ENCODE data around the gene MARCKS.

Gene MARCKS

DNA sequence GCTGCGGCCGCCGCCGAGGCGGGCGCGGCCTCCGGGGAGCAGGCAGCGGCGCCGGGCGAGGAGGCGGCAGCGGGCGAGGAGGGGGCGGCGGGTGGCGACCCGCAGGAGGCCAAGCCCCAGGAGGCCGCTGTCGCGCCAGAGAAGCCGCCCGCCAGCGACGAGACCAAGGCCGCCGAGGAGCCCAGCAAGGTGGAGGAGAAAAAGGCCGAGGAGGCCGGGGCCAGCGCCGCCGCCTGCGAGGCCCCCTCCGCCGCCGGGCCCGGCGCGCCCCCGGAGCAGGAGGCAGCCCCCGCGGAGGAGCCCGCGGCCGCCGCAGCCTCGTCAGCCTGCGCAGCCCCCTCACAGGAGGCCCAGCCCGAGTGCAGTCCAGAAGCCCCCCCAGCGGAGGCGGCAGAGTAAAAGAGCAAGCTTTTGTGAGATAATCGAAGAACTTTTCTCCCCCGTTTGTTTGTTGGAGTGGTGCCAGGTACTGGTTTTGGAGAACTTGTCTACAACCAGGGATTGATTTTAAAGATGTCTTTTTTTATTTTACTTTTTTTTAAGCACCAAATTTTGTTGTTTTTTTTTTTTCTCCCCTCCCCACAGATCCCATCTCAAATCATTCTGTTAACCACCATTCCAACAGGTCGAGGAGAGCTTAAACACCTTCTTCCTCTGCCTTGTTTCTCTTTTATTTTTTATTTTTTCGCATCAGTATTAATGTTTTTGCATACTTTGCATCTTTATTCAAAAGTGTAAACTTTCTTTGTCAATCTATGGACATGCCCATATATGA lies 3.2 kb downstream of the MARCKS start:
- Mint-ChIP-seq H3K4me1 (no peaks in the 10 kb centered on the region), H3K27ac (no peak overlapping the region)

DNA sequence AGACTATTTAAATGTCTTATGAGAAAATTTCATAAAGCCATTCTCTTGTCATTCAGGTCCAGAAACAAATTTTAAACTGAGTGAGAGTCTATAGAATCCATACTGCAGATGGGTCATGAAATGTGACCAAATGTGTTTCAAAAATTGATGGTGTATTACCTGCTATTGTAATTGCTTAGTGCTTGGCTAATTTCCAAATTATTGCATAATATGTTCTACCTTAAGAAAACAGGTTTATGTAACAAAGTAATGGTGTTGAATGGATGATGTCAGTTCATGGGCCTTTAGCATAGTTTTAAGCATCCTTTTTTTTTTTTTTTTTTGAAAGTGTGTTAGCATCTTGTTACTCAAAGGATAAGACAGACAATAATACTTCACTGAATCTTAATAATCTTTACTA lies 5.0 kb downstream of the MARCKS start:
- Mint-ChIP-seq H3K27ac (no peak overlapping the region), H3K27me3 (peaks cover 8% of the 10 kb centered on the region), H3K4me3 (no peak overlapping the region), H3K4me1 (no peaks in the 10 kb centered on the region), H3K9me3 (no peaks in the 10 kb centered on the region)
- DNase-seq = no peak
- no peak for ATAC-seq

More for the DNA sequence above, 3.2 kb downstream of the MARCKS start:
- ATAC-seq (no peak), DNase-seq (no peak)
- Mint-ChIP-seq H3K4me3 (peak overlapping the region; percentile 1 to 40), H3K9me3 (no peaks in the 10 kb centered on the region), H3K27me3 (peaks cover 8% of the 10 kb centered on the region)

DNA sequence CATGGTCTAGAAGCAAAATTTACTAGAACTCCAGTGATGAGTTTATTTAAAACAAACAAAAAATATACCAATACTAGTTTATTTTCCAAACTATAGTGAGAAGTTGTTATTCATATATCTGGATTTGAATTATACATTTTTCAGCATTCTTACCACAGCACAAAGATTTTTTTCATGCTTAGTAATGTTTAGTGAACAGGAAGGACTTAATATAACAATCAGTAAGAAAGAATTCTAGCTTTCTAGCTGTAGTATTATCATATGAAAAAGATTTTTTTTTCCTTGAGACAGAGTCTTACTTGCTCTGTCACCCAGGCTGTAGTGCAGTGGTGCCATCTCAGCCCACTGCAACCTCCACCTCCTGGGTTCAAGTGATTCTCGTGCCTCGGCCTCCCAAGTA lies 13.8 kb downstream of the MARCKS start:
- H3K9me3 Mint-ChIP-seq = no peaks in the 10 kb centered on the region
- DNase-seq = no peak
- H3K4me1 Mint-ChIP-seq = peaks cover 7% of the 10 kb centered on the region
- no peak overlapping the region for H3K27ac Mint-ChIP-seq
- no peak overlapping the region for H3K4me3 Mint-ChIP-seq
- ATAC-seq = no peak
- H3K27me3 Mint-ChIP-seq = peaks cover 24% of the 10 kb centered on the region

DNA sequence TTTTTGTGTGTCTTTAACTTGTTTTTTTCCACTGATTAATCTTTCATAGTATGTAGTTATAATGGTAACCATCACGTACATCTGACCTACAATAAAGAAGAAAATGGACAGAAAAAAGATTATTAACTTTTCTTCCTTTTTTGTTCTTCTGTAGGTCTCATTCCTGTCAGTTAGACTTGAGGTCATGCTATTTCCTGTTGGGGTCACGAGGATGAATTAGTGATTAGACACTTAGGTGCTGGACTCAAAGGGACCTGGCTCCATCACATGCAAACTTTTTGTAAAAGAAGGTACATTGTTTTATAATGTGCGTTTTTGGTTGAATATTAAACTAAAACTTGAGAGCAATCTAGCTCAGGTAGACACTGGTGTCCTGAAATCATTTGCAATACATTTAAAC lies 14.8 kb downstream of the MARCKS start:
- peaks cover 24% of the 10 kb centered on the region for H3K27me3 Mint-ChIP-seq
- H3K4me1 Mint-ChIP-seq = peaks cover 7% of the 10 kb centered on the region
- no peak overlapping the region for H3K4me3 Mint-ChIP-seq
- no peak overlapping the region for H3K27ac Mint-ChIP-seq
- DNase-seq = no peak
- ATAC-seq = no peak
- H3K9me3 Mint-ChIP-seq = no peaks in the 10 kb centered on the region

DNA sequence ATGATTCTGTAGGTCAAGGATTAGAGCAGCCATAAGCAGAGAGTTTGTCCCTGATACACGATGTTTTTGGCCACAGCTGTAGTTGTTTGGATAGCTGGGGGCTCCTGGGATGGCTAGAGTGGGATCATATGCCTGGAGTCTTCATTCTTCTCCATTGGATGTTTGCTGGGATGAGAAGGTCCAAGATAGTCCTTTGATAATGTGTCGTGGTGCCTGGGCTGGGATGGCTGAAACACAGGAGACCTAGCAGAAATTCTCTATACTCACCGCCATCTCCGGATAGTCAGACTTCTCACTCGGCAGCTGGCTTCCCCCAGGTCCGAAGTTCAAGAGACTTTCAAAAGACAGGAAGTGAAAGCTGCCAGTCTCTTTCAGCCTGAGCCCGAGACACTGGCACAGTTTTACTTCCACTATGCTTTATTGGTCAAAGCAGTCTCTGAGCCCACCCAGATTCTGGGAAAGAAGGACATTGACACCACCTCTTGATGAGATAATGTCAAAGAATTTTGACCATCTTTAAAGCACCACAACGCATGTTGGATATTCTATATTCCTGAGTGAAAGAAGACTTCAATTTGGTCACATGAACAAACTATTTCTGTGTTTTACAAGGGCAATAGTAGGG lies 16.0 kb downstream of the MARCKS start:
- H3K4me3 Mint-ChIP-seq = no peak overlapping the region
- no peaks in the 10 kb centered on the region for H3K9me3 Mint-ChIP-seq
- peaks cover 7% of the 10 kb centered on the region for H3K4me1 Mint-ChIP-seq
- DNase-seq (no peak), ATAC-seq (peak; percentile 59)
- H3K27ac Mint-ChIP-seq = no peak overlapping the region
- peaks cover 25% of the 10 kb centered on the region for H3K27me3 Mint-ChIP-seq

DNA sequence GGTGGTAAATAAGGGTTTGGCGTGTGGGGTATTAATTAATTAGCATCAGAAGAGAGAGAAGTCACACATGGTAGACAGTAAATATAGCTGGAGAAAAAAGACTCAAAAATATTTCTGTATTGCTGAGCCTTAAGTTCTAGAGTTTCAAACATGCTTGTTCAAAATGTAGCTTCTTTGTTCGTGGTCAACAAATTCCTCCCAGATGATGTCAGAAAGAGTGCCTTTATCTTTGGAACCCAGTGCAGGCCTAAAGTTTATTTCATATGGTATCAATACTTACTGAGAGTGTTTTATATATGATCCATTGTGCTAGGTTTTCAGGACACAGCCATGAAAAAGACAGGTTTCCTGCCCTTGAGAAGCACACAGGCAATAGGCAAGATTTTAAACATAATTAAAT lies 18.3 kb downstream of the MARCKS start:
- Mint-ChIP-seq H3K27me3 (peaks cover 23% of the 10 kb centered on the region), H3K27ac (no peak overlapping the region), H3K4me3 (no peak overlapping the region), H3K4me1 (peaks cover 7% of the 10 kb centered on the region), H3K9me3 (no peaks in the 10 kb centered on the region)
- no peak for ATAC-seq
- no peak for DNase-seq

DNA sequence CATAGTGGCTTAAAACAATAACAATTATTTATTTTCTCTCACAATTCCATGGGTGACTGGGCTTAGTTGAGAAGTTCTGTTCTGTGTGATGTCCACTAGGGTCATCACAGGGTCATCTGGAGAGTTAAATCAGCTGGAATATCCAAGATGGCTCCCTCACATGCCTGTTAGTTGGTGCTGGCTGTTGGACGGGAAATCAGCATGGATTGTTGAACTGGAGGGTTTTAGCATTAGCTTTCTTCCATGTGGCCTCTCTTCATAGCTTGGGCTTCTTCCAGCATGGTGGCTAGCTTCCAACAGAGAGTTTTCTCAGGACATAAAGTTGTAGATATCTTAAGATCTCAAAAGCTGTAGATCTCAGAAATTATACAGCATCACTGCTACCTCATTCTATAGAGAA lies 19.6 kb downstream of the MARCKS start:
- ATAC-seq (no peak), DNase-seq (no peak)
- H3K27ac Mint-ChIP-seq = no peak overlapping the region
- peaks cover 7% of the 10 kb centered on the region for H3K4me1 Mint-ChIP-seq
- peaks cover 33% of the 10 kb centered on the region for H3K27me3 Mint-ChIP-seq
- H3K9me3 Mint-ChIP-seq = no peaks in the 10 kb centered on the region
- no peak overlapping the region for H3K4me3 Mint-ChIP-seq

DNA sequence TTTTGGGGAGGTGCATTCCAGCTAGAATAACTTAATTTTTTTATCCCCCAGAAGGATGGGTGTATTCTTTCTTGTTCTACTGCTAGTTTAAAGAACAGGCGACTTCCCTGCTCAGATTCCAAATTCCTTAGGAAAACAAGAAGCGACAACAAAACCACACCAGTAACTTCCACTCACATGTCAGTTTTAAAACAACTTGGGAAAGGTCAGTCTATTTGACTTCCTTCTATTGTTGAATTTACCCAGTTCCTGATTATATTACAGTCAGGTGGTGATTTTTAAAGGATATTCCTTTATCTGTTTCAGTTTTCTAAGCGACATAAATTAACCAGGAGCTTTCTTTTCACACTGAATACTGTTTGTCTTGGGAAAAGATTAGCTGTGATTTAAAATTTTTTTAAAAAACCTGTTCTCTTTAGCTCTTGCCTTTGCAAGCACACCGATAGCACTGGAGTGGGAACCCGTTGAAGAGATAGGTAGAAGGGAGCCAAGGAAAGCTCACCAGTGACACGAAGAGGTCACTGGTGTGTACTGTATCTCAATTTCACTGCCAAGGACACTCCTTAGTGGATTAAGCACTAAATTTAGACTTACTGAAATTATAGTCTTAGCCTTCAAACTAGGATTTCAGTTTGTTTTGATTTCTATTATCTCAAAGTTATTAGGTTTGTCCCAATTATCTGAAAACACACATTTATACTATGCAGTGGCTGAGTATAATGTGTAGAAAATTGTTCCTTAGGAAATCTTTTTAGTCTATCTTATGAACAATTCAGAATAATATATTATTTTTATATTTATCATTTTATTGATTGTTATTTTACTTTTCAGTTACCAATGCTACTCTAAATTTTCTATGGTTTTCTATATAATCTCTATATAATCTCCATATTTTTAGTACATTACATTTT lies 22.3 kb downstream of the MARCKS start:
- H3K27ac Mint-ChIP-seq = no peak overlapping the region
- peak in 1 of 2 donors; percentile 12 for DNase-seq

DNA sequence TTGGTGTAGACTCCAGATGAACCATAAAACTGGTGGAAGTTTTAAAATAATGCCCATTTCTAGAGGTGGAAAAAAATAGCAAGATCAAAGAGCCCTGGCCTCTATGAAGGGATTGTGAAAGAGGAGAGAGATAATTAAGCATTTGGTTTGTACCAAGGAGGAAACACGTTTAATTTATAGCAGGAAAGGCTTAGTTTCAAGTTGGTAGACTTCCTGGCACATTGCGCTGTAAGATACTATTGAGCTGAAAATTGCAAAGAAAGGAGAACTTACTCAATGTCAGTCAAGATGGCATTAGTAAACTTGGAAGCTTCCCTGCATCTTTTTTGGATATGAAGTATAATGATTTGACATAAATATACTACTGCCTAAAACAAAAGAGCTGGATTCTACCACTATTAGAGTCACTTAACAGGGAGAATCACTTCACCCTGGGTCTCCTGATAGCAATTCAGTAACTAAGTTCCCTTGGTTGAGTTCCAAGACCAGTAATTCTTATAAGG lies 24.4 kb downstream of the MARCKS start:
- no peak overlapping the region for H3K27ac Mint-ChIP-seq
- no peaks in the 10 kb centered on the region for H3K9me3 Mint-ChIP-seq
- no peaks in the 10 kb centered on the region for H3K4me1 Mint-ChIP-seq
- no peak for ATAC-seq
- no peak overlapping the region for H3K4me3 Mint-ChIP-seq
- no peak for DNase-seq
- H3K27me3 Mint-ChIP-seq = peaks cover 26% of the 10 kb centered on the region

More for the DNA sequence above, 22.3 kb downstream of the MARCKS start:
- Mint-ChIP-seq H3K4me1 (no peaks in the 10 kb centered on the region), H3K9me3 (no peaks in the 10 kb centered on the region), H3K27me3 (peaks cover 26% of the 10 kb centered on the region), H3K4me3 (no peak overlapping the region)
- ATAC-seq = peak; percentile 90

DNA sequence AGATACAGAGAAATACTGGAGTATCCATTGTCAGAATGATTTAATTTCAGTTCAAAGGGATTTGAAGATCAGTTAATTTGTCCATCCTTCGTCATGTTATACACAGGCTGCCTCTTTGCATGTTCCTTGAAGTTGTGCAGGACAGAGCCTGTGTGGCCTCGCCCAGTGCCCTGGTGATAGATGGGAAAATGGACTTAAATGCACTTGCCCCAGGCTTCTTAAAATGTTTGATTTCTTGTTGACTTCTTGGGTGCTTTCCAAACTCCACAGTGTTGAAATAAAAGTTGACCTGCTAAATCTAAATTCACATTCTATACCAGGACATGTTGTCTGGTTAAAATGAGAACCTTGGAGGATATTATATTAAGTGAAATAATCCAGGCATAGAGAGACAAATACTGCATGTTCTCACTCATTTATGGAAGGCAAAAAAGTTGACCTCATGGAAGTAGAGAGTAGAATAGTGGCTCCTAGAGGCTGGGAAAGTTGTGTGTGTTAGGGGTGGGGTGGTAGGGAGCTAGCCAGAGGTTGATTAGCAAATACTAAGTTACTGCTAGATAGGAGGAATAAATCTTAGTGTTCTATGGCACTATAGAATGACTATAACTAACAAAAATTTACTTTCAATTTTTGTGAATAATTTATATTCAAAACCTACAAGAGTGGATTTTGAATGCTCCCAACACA lies 25.3 kb downstream of the MARCKS start:
- no peaks in the 10 kb centered on the region for H3K9me3 Mint-ChIP-seq
- peaks cover 26% of the 10 kb centered on the region for H3K27me3 Mint-ChIP-seq
- DNase-seq = no peak
- no peak overlapping the region for H3K27ac Mint-ChIP-seq
- H3K4me3 Mint-ChIP-seq = no peak overlapping the region
- no peak for ATAC-seq
- no peaks in the 10 kb centered on the region for H3K4me1 Mint-ChIP-seq

DNA sequence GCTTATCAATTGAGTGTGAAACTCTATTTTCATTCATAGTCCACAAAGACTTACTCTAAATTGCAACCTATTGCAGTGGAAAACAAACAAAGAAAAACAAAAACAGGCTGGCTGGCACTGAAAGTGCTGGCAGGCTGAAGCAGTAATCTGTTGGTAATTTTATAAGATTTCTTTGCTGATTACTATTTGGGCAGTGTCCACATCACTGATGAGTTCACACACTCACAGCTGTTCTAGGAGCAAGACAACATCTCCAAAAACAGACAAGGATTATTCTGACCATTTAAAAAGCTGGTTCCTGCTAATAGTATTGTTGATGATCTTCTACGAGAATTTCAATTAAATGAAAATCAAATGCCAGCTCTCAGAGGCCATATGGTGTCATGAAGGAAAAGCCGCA lies 26.9 kb downstream of the MARCKS start:
- H3K9me3 Mint-ChIP-seq = no peaks in the 10 kb centered on the region
- no peak overlapping the region for H3K27ac Mint-ChIP-seq
- DNase-seq (no peak), ATAC-seq (no peak)
- H3K4me1 Mint-ChIP-seq = peaks cover 7% of the 10 kb centered on the region
- H3K27me3 Mint-ChIP-seq = peaks cover 15% of the 10 kb centered on the region
- no peak overlapping the region for H3K4me3 Mint-ChIP-seq

DNA sequence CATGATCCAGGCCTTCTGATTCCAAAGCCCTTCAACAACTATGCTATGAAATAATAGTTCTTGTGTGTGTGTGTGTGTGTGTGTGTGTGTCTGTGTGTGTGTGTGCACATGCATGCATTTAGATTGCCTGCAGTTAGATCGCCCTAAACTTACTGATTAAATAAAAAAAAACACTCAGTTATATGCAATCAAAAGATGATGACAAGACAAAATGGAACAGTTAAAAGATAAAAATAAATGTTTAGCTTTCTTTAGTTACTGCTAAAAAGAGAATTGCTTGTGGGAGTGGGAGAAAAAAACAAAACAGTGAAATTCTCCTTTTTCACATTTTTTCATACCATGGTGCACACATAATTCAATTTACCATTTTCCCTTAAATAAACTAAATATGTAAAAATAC lies 29.4 kb downstream of the MARCKS start:
- ATAC-seq (no peak), DNase-seq (no peak)
- peaks cover 5% of the 10 kb centered on the region for H3K27me3 Mint-ChIP-seq
- peaks cover 7% of the 10 kb centered on the region for H3K4me1 Mint-ChIP-seq
- peaks cover 0 to 8% of the 10 kb centered on the region in 2 donors for H3K9me3 Mint-ChIP-seq
- H3K27ac Mint-ChIP-seq = no peak overlapping the region
- no peak overlapping the region for H3K4me3 Mint-ChIP-seq

DNA sequence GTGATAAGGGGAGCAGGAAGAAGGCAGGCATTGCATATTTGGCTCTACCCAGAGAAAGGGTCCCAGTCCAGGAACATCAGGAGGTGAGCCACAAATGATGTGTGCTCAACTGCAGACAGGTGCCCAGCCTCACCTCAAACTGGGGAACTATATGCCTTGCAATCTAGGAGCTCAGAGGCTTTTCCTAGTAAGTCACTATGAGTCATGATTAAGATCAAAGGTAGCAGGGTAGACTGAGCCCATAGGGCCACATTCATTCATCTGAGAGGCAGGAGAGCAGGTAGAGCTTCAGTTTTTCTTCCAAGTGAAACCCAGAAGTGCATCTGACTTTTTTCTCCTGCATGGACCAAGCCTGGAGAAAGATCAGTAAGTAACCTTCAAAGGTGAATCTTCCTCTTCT lies 31.3 kb downstream of the MARCKS start:
- DNase-seq (no peak), ATAC-seq (no peak)
- Mint-ChIP-seq H3K4me1 (peaks cover 7% of the 10 kb centered on the region), H3K9me3 (peaks cover 0 to 16% of the 10 kb centered on the region in 2 donors), H3K4me3 (no peak overlapping the region), H3K27ac (no peak overlapping the region), H3K27me3 (peaks cover 13% of the 10 kb centered on the region)

DNA sequence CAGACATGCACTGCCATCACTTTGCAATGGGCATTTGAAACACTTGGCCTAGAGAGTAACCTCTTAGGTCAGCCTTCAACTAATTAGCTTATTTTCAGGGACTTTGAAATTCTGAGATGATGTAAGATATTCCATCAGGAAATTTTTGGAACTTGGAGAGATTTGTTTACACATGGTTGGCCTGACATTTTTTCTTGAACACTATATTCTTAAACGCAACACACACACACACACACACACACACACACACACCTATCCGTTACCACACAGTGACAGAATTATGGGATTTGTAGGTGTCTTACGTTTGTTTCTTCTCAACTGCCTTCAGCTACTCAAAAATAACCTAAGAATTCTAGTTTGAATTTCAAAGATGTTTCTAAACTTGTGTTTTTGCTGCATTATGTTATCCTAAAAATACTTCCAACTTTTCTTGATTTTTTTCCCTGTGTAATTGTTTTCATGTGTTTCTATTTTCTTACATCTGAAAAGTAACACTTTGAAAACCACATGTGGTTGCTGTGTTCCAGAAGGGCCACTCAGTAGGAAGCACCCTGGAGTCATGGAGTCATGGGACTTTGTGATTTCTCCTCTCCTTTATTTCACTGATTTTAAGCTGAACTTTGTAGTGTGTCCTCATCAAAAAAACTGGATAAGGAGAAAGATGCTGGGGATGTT lies 31.9 kb downstream of the MARCKS start:
- H3K4me1 Mint-ChIP-seq = peaks cover 7% of the 10 kb centered on the region

DNA sequence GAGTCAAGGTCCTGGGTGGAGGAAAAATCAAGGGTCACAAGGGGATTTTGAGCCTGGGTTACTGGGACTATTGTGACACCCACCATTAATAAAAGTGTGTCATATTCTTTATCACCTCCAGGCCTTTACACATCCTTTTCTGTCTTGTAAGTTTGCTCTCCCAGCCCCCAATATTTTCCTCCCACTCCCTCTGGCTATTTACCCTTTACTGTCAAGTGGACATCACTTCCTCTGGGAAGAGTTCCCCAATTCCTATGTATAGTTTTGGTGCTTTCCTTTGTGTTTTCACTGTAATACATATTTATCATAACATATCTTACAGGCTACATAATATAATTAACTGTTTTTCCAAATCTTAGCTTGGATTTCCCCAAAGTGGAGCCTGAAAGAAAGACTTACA lies 36.3 kb downstream of the MARCKS start:
- Mint-ChIP-seq H3K4me3 (no peak overlapping the region), H3K4me1 (peaks cover 6% of the 10 kb centered on the region), H3K9me3 (peaks cover 0 to 16% of the 10 kb centered on the region in 2 donors), H3K27ac (no peak overlapping the region), H3K27me3 (peaks cover 13% of the 10 kb centered on the region)
- ATAC-seq (no peak), DNase-seq (no peak)

More for the DNA sequence above, 31.9 kb downstream of the MARCKS start:
- no peak overlapping the region for H3K27ac Mint-ChIP-seq
- H3K4me3 Mint-ChIP-seq = no peak overlapping the region
- DNase-seq (no peak), ATAC-seq (no peak)
- peaks cover 0 to 16% of the 10 kb centered on the region in 2 donors for H3K9me3 Mint-ChIP-seq
- H3K27me3 Mint-ChIP-seq = peaks cover 13% of the 10 kb centered on the region
